H1 (cell line): ENCODE measurements around the gene NCCRP1. TPM values are rescaled to one million over a fixed set of nuclear protein-coding genes. Genes with fewer than 3 reads are reported as not detected.

Source experiments
- CTCF ChIA-PET: fragments of 300-600 bp; sonication (Branson Sonifier 250); formaldehyde crosslinking; loops from one replicate; lab custom pipeline; 2021; ENCODE audit not compliant: partially characterized antibody; lab: Charles Lee
- POLR2A ChIA-PET: fragments of 300-600 bp; sonication (Branson Sonifier 250); formaldehyde crosslinking; loops from one replicate; lab custom pipeline; 2021; ENCODE audit warnings: inconsistent platforms; ENCODE audit not compliant: partially characterized antibody; lab: Charles Lee
- DNase-seq, 2 experiments: peaks; one replicate each; pipeline versions ENCODE4 v3.0.0 to v3.0.0-alpha.2; 2010 to 2022; ENCODE audit warnings: low spot score in 2 of 2, low read depth in 1 of 2, mixed read lengths in 1 of 2
- FAIRE-seq: peaks from 2 replicates; lab custom pipeline; 2011; peaks lifted over from hg19 to GRCh38; lab: Jason Lieb, UNC
- H2AFZ ChIP-seq: 2 replicates; pipeline ENCODE4 v1.8.1; 2012; ENCODE audit warnings: low read length, inconsistent platforms
- H2AK5ac ChIP-seq: 2 replicates; pipeline ENCODE4 v1.6.1; 2013; ENCODE audit warnings: low read depth, low read length
- H2BK120ac ChIP-seq: replicated peaks from 2 replicates; pipeline ENCODE3; 2013; ENCODE audit warnings: low read depth, low read length, inconsistent platforms
- H2BK12ac ChIP-seq: 2 replicates; pipeline ENCODE4 v1.6.1; 2013; ENCODE audit warnings: low read depth, low read length
- H2BK15ac ChIP-seq: 2 replicates; pipeline ENCODE4 v1.6.1; 2013; ENCODE audit warnings: low read length
- H2BK20ac ChIP-seq: 2 replicates; pipeline ENCODE4 v1.6.1; 2013; ENCODE audit warnings: low read length
- H2BK5ac ChIP-seq: 2 replicates; pipeline ENCODE4 v1.6.1; 2013; ENCODE audit warnings: low read depth, low read length
- H3K14ac ChIP-seq: 2 replicates; pipeline ENCODE4 v1.6.1; 2013; ENCODE audit warnings: inconsistent platforms; ENCODE audit not compliant: insufficient read length
- H3K18ac ChIP-seq: 2 replicates; pipeline ENCODE4 v1.6.1; 2013; ENCODE audit warnings: low read length; ENCODE audit errors: extremely low read depth
- H3K23ac ChIP-seq: 2 replicates; pipeline ENCODE4 v1.6.1; 2013; ENCODE audit warnings: inconsistent platforms; ENCODE audit not compliant: insufficient read length
- H3K23me2 ChIP-seq: 2 replicates; pipeline ENCODE4 v1.6.1; 2013; ENCODE audit warnings: low read depth, low read length
- H3K27ac ChIP-seq: 2 replicates; pipeline ENCODE4 v1.6.1; 2011; ENCODE audit warnings: low read depth, low read length, inconsistent platforms
- H3K27me3 ChIP-seq, 4 experiments: replicated peaks in 1 of 4; 1 replicate in 1 of 4; 2 replicates in 3 of 4; pipeline versions ENCODE4 v1.6.1 to v1.8.1; 2011 to 2013; ENCODE audit warnings: low read length in 3 of 4, mild to moderate bottlenecking in 3 of 4, inconsistent platforms in 2 of 4, mixed read lengths in 2 of 4, moderate library complexity in 1 of 4; ENCODE audit not compliant: control insufficient read depth in 3 of 4, insufficient read depth in 3 of 4; ENCODE audit errors: extremely low read depth in 1 of 4
- H3K36me3 ChIP-seq, 4 experiments: 2 replicates each; pipeline versions ENCODE4 v1.6.1 to v1.8.1; 2011 to 2013; ENCODE audit warnings: mild to moderate bottlenecking in 4 of 4, low read length in 3 of 4, moderate library complexity in 2 of 4, control low read depth in 1 of 4, inconsistent platforms in 1 of 4; ENCODE audit not compliant: insufficient read depth in 4 of 4, control insufficient read depth in 2 of 4
- H3K4ac ChIP-seq: replicated peaks from 2 replicates; pipeline ENCODE3; 2013; ENCODE audit warnings: low read length, low read depth, mixed read lengths, inconsistent platforms; ENCODE audit not compliant: insufficient read length
- H3K4me1 ChIP-seq, 4 experiments: replicated peaks in 1 of 4; 1 replicate in 1 of 4; 2 replicates in 3 of 4; pipeline versions ENCODE4 v1.6.1 to v1.8.1; 2011 to 2013; ENCODE audit warnings: low read length in 3 of 4, inconsistent platforms in 2 of 4, mixed read lengths in 1 of 4; ENCODE audit not compliant: insufficient read depth in 4 of 4, control insufficient read depth in 3 of 4
- H3K4me2 ChIP-seq, 2 experiments: 2 replicates each; pipeline versions ENCODE4 v1.6.1 to v1.8.1; 2011 to 2013; ENCODE audit warnings: low read depth in 2 of 2, low read length in 2 of 2, control low read depth in 1 of 2, inconsistent platforms in 1 of 2, mild to moderate bottlenecking in 1 of 2; ENCODE audit not compliant: insufficient read depth in 1 of 2
- H3K4me3 ChIP-seq, 4 experiments: fragments of 200-600, 300-600 bp in 1 of 4; sonication (generic), shearing (Covaris generic), sonication (Bioruptor Twin) in 1 of 4; 2 replicates each; pipeline versions ENCODE4 v1.5.1 to v1.8.1; 2011 to 2016; ENCODE audit warnings: low read length in 4 of 4, low read depth in 3 of 4, control low read depth in 2 of 4, inconsistent platforms in 2 of 4, mild to moderate bottlenecking in 2 of 4, mixed read lengths in 1 of 4, moderate library complexity in 1 of 4; ENCODE audit not compliant: insufficient read depth in 2 of 4; ENCODE audit errors: extremely low read depth in 1 of 4
- H3K56ac ChIP-seq: replicated peaks from 2 replicates; pipeline ENCODE3; 2013; ENCODE audit warnings: low read depth, mild to moderate bottlenecking, mixed read lengths, low read length, inconsistent platforms; ENCODE audit not compliant: insufficient read length
- H3K79me1 ChIP-seq: 2 replicates; pipeline ENCODE4 v1.6.1; 2013; ENCODE audit warnings: low read depth, low read length, control low read depth
- H3K79me2 ChIP-seq, 2 experiments: 2 replicates each; pipeline versions ENCODE4 v1.6.1 to v1.8.1; 2012 to 2013; ENCODE audit warnings: low read length in 2 of 2, mild to moderate bottlenecking in 2 of 2, inconsistent platforms in 1 of 2; ENCODE audit not compliant: insufficient read depth in 2 of 2, control insufficient read depth in 1 of 2
- H3K9ac ChIP-seq, 4 experiments: replicated peaks in 1 of 4; 1 replicate in 1 of 4; 2 replicates in 3 of 4; pipeline versions ENCODE4 v1.6.1 to v1.8.1; 2011 to 2013; ENCODE audit warnings: low read depth in 3 of 4, low read length in 3 of 4, control low read depth in 2 of 4, mild to moderate bottlenecking in 2 of 4, moderate library complexity in 2 of 4, inconsistent platforms in 1 of 4; ENCODE audit errors: extremely low read depth in 1 of 4
- H3K9me3 ChIP-seq, 2 experiments: 2 replicates each; pipeline versions ENCODE4 v1.6.1 to v1.8.1; 2012 to 2013; ENCODE audit warnings: mild to moderate bottlenecking in 2 of 2, moderate library complexity in 2 of 2, control low read depth in 1 of 2, inconsistent platforms in 1 of 2, low read depth in 1 of 2, low read length in 1 of 2, mixed read lengths in 1 of 2; ENCODE audit not compliant: insufficient read depth in 2 of 2
- H4K20me1 ChIP-seq, 2 experiments: replicated peaks in 1 of 2; 2 replicates each; pipeline versions ENCODE3 to v1.8.1; 2011 to 2013; ENCODE audit warnings: inconsistent platforms in 2 of 2, low read length in 2 of 2, mild to moderate bottlenecking in 1 of 2; ENCODE audit not compliant: insufficient read depth in 2 of 2, control insufficient read depth in 1 of 2
- H4K5ac ChIP-seq: 2 replicates; pipeline ENCODE4 v1.6.1; 2013; ENCODE audit warnings: low read length, low read depth, mixed read lengths, inconsistent platforms; ENCODE audit not compliant: insufficient read length
- H4K8ac ChIP-seq: 2 replicates; pipeline ENCODE4 v1.8.0; 2013; ENCODE audit warnings: mild to moderate bottlenecking, moderate library complexity, low read length, inconsistent platforms; ENCODE audit not compliant: insufficient read depth; ENCODE audit errors: extremely low read depth
- H4K91ac ChIP-seq: replicated peaks from 2 replicates; pipeline ENCODE3; 2013; ENCODE audit warnings: low read length, mixed read lengths, inconsistent platforms; ENCODE audit not compliant: insufficient read length
- CBX8 ChIP-seq: fragments of 300-800, 300-1000 bp; sonication (generic); IDR thresholded peaks from 2 replicates; pipeline ENCODE4 v1.7.1; 2016; ENCODE audit warnings: low read depth, low read length, borderline replicate concordance
- EP300 ChIP-seq, 2 experiments: IDR thresholded peaks; 1 replicate in 1 of 2; 2 replicates in 1 of 2; pipeline ENCODE4 v1.6.1; 2011 to 2012; ENCODE audit warnings: low read depth in 2 of 2, low read length in 2 of 2, mild to moderate bottlenecking in 2 of 2, borderline replicate concordance in 1 of 2, inconsistent platforms in 1 of 2, moderate library complexity in 1 of 2
- EZH2 ChIP-seq: fragments of 200-600 bp; sonication (generic); IDR thresholded peaks from 2 replicates; pipeline ENCODE4 v1.7.1; 2012; ENCODE audit warnings: low read depth, mild to moderate bottlenecking, moderate library complexity, low read length, inconsistent platforms; ENCODE audit not compliant: severe bottlenecking
- FOSL1 ChIP-seq: IDR thresholded peaks from 2 replicates; pipeline ENCODE4 v1.6.1; 2011; ENCODE audit warnings: mild to moderate bottlenecking, low read depth, low read length, moderate library complexity; ENCODE audit not compliant: insufficient read depth
- MAX ChIP-seq: IDR thresholded peaks from 2 replicates; pipeline ENCODE4 v1.6.1; 2012; ENCODE audit warnings: inconsistent platforms
- RBBP5 ChIP-seq: IDR thresholded peaks from 2 replicates; pipeline ENCODE4 v1.7.1; 2012; ENCODE audit warnings: low read depth, mild to moderate bottlenecking, inconsistent platforms, low read length, moderate library complexity, borderline replicate concordance
- SP4 ChIP-seq: IDR thresholded peaks from 2 replicates; pipeline ENCODE4 v1.6.1; 2012; ENCODE audit warnings: low read length, inconsistent platforms
- SUZ12 ChIP-seq: fragments of 200-600 bp; sonication (generic); IDR thresholded peaks from 2 replicates; pipeline ENCODE4 v1.6.1; 2012; ENCODE audit warnings: mild to moderate bottlenecking, inconsistent platforms, low read length, moderate library complexity, mixed read lengths
- TAF7 ChIP-seq: optimal IDR thresholded peaks from 2 replicates; pipeline ENCODE3; 2011; ENCODE audit warnings: low read depth, mild to moderate bottlenecking, inconsistent platforms, low read length, moderate library complexity, borderline replicate concordance
- TEAD4 ChIP-seq: IDR thresholded peaks from 2 replicates; pipeline ENCODE4 v1.6.1; 2012; ENCODE audit warnings: low read depth, low read length, inconsistent platforms, mixed read lengths
- WGBS, 2 experiments: shearing (Covaris generic) in 1 of 2; methylation state at CpG; one replicate each; pipeline versions ENCODE4 v1.1.6 to v1.1.7; 2013 to 2015; ENCODE audit warnings: low lambda C conversion rate in 2 of 2, mixed read lengths in 2 of 2, inconsistent platforms in 1 of 2, low coverage in 1 of 2, missing lambda C conversion rate in 1 of 2; ENCODE audit not compliant: insufficient replicate concordance in 2 of 2, insufficient coverage in 1 of 2, insufficient read length in 1 of 2; ENCODE audit errors: extremely low coverage in 1 of 2, missing lambda C conversion rate in 1 of 2; 5-methylcytosine and 5-hydroxymethylcytosine counted together
- polyA plus RNA-seq, 7 experiments: library from polyadenylated mRNA; depleted of rRNA in 3 of 7; stranded (reverse) in 5 of 7; unstranded in 2 of 7; fragments of >200 nt in 5 of 7; fragments of 200-250 nt in 2 of 7; gene quantifications; 1 replicate in 5 of 7; 2 replicates in 1 of 7; 4 replicates in 1 of 7; pipeline versions ENCODE4 v1.2.1 to v1.2.3, GENCODE V29; 2011 to 2013; ENCODE audit warnings: missing spikeins in 2 of 7, mixed read lengths in 2 of 7
- total RNA-seq: library from RNA; stranded (reverse); fragmentation: NEBNext Ultra II Directional; extraction: Animal tissue kit (Norgen Biotek cat#: 25700); gene quantifications from 2 replicates; pipeline ENCODE4 v1.2.1, GENCODE V29; 2021
- TF ChIP-seq, protein P1 (sequence below): IDR thresholded peaks from 2 replicates; pipeline ENCODE4 v1.6.1; 2012; ENCODE audit warnings: inconsistent platforms

Gene NCCRP1
- total and polyA plus RNA-seq, 2 of the 8 experiments (the other 6 are each of a cell fraction or from before 2014, with no cell fraction given) = 2.8 to 7.9 TPM

DNA sequence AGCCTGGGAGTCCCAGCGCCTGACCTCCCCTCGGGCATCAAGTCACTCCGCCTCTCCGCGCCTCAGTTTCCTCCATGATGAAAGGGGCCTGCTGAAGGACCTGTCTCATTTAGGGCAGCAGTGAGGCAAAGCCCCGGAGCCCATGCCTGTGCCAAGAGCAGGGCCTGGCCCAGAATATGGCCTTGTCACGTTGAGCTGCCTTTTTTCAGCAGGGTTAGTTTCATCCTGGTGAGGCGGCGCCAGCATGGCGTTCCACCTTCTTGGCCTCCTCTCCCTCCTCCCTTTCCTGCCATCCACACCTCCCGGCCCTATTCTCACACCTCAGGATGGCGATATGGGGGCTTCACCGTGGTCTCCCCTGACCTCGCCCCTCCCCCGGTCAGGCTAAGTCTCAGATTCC lies 41.0 kb upstream of the NCCRP1 start:
- Histone ChIP-seq H2AK5ac (0 out of 2 replicates have a peak overlapping the region, but pooled peaks have one; percentile 13), H3K27ac (no peak overlapping the region), H4K91ac (no peak overlapping the region), H3K36me3 (no peaks in the 10 kb centered on the region; a peak in 2 of 8 replicates), H3K9me3 (no peaks in the 10 kb centered on the region), H4K5ac (no peak overlapping the region), H2BK12ac (no peak overlapping the region), H2BK120ac (no peak overlapping the region), H2BK5ac (no peak overlapping the region; the same call in 1 of the 2 replicates), H3K23me2 (peaks cover 3% of the 10 kb centered on the region; the same call in 1 of the 2 replicates), H3K27me3 (peaks cover 0 to 1% (median 0%) of the 10 kb centered on the region in 4 experiments; a peak in 1 of 7 replicates), H3K4me1 (peaks cover 4 to 41% (median 20%) of the 10 kb centered on the region in 4 experiments), H3K79me2 (peaks cover 0 to 55% of the 10 kb centered on the region in 2 experiments; a peak in 2 of 4 replicates), H3K4ac (peak overlapping the region; percentile 59), H2AFZ (no peak overlapping the region), H2BK20ac (0 out of 2 replicates have a peak overlapping the region, but pooled peaks have one; percentile 32), H3K14ac (no peak overlapping the region), H3K56ac (no peak overlapping the region), H2BK15ac (0 out of 2 replicates have a peak overlapping the region, but pooled peaks have one; percentile 29), H3K23ac (no peak overlapping the region), H3K79me1 (peaks cover 36% of the 10 kb centered on the region), H4K8ac (no peak overlapping the region; the same call in 1 of the 2 replicates), H3K4me2 (no peak overlapping the region), H3K4me3 (no peak overlapping the region), H3K18ac (no peak overlapping the region), H4K20me1 (peaks cover 17 to 34% of the 10 kb centered on the region in 2 experiments), H3K9ac (0 out of 7 replicates have a peak overlapping the region, but pooled peaks of 1 of the 4 experiments have one; percentile 6)
- 90% methylated on average over 13 of the region's 15 CpGs; no CpG with 5 or more reads in 1 of the 2 experiments for WGBS, 2 experiments
- ChIA-PET CTCF (interaction anchor here (0.6 to 5.8 kb wide), 10 partner anchors 9 to 168 kb away, joined by 3 to 27 read pairs (median 5); no protein-coding TSS in a partner anchor), POLR2A (interaction anchor here (1.4 kb wide), 1 partner anchor 19 kb away, joined by 4 read pairs; no protein-coding TSS in a partner anchor)
- DNase-seq (no peak), FAIRE-seq (no peak)
- no peak for TF ChIP-seq EP300 (IDR thresholded peaks at IDR 0.05; ENCODE audit: borderline replicate concordance in 1 of 2, low read depth in 2 of 2, low read length in 2 of 2)
- no peak for TF ChIP-seq CBX8
- TF ChIP-seq TAF7 = no peak
- no peak for TF ChIP-seq TEAD4
- no peak for TF ChIP-seq EZH2
- TF ChIP-seq SUZ12 = no peak
- TF ChIP-seq MAX = no peak
- TF ChIP-seq FOSL1 = no peak
- TF ChIP-seq, protein P1, sequence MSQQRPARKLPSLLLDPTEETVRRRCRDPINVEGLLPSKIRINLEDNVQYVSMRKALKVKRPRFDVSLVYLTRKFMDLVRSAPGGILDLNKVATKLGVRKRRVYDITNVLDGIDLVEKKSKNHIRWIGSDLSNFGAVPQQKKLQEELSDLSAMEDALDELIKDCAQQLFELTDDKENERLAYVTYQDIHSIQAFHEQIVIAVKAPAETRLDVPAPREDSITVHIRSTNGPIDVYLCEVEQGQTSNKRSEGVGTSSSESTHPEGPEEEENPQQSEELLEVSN = no peak
- TF ChIP-seq SP4 = no peak
- no peak for TF ChIP-seq RBBP5
